ENCODE measurements around the gene MKNK2.
A peak's percentile ranks its signal among the peaks of the same experiment; 100 is the strongest.
"Not testable (repeated sequence)": the region's sequence is repeated elsewhere in the genome, so short reads cannot be mapped to it uniquely, and the experiment has no call there.

MKNK2 gene

GRCh38 chr19:2042485-2043250, 8.4 kb downstream of the MKNK2 start:
- no peak for DNase-seq

GRCh38 chr19:2041683-2042484, 9.2 kb downstream of the MKNK2 start:
- DNase-seq, result peak; percentile 98

- DNase-seq, result no peak
Observed at GRCh38 chr19:2041433-2041682, 9.7 kb downstream of the MKNK2 start.

- no peak for DNase-seq
Observed at GRCh38 chr19:2040647-2041432, 10.2 kb downstream of the MKNK2 start.

DNA sequence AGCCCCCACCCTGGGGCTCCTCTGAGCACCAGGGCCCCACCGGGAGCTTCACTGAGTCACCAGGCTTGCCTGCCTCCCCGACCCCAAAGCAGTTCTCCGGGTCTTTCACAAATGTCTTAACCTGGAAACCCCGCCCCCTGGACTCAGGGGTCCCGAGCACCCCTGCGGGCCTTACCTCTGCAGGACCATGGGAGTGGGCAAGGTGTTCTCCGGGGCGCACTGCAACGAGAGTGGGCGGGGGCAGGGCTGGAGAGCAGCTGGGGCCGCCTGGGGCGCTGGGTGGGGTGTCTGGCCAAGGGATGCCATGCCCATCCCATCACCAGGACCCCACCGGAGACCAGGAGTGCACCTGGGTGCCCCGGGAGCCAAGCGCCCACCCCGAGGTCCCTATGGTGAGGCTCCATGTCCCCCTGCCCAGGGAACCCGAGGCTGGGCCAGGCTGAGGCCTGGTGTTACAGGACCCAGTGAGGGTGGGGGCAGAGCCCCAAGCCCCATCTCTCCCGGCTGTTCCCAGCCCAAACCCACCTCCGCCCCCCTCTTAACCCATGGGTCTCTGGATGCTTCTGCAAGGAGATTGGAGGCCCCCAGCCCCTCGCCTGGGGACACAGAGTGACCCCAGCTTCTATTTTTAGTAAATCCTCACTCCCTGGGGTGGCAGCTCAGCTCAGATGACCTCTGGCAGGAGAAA, 10.9 kb downstream of the MKNK2 start:
- no peak for DNase-seq

DNA sequence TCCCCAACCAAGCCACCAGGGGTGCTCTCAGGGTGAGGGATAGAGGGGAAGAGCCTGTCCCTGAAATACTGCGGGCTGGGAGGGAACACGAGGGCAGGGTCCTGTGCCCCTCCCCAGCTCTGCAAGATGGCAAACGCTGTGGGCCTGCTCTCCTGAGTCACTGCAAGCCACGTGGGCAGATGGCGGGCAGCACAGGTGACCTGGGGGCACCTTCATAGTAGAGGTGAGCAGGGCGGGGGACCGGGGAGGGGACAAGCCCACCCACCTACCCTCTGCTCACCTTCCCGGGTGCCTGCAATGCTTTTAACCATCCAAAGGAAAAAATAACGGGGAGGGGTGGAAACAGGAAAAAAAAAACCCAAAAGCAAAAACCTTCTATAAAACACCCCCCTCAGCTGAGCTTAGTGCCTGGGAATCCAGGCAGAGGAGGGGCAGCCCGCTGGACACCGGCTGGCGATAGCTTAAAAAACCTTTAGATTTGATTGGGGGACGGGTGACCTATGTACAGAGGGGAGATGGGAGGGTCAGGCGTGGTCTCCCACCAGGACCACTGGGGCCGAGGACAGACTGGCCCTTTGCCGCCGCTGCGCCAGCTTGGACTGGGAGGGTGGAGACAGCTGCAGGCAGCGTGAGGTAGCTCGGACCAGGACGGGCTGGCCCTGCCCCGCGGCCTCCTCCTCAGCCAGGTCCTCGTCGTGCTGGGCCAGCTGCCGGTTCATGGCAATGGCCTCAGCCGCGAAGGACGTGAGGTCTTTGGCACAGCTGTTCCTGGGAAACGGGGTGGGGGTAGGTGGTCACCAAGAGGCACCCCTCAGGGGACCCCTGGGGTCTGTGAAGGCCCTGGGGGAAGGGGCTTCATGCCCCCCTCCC, 11.7 kb downstream of the MKNK2 start:
- DNase-seq, result peak; percentile 41

GRCh38 chr19:2038284-2039088, 12.6 kb downstream of the MKNK2 start:
- no peak for DNase-seq

DNA sequence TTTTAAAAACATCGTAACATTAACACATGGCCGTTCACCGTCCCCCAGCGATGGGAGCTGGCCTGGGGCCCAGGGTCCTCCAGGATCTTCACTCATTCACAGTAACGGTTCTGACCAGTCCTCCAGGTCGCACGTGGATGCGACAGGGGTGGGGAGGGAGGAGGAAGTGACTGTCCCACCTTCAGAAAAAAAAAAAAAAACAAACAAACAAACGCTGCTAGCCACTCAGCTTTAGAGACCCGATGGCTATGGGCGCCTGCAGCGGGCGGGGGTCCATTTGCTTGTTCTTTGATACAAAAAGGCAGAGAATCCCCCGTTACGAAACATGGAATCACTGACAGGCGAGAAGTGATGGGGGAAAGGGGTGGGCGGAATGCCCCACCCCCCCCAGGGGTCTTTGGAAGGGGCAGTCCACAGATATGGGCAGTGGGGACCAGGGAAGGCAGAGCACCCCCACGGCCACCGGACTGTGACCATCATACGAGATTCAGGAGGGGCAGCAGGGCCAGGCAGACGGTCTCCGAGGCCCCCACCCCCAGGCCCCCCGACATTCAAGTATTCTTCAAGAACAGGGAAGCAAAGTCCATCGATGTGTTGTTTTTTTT, 13.3 kb downstream of the MKNK2 start:
- DNase-seq, result no peak

DNA sequence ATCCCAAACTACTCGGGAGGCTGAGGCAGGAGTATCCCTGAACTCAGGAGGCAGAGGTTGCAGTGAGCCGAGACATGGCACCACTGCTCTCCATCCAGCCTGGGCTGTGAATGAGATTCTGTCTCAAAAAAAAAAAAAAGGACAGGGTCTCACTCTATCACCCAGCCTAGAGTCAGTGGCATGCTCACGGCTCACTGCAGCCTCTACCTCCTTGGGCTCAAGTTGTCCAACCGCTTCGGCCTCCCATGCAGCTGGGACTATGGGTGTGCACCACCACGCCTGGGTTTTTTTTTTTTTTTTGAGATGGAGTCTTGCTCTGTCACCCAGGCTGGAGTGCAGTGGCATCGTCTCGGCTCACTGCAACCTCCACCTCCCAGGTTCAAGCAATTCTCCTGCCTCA, 14.6 kb downstream of the MKNK2 start:
- no peak for DNase-seq

DNA sequence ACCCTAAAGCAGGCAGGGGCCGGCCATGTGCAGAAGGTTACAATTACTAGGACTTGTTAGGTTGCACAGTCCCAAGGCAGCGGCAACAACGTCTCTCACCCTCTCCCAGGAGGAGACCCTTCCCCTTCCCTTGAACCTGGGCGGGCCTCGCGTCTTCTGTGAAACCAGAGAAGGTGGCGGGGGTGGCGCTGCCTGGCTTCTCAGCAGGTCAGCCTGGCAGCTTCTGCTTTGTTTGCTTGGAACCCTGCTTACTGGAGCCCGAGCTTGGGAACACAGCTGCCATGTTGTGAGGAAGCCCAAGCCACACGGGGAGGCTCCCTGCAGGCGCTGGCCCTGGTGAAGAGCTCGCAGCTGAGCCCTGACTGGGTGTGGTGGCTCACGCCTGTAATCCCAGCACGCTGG, 15.5 kb downstream of the MKNK2 start:
- no peak for DNase-seq

DNA sequence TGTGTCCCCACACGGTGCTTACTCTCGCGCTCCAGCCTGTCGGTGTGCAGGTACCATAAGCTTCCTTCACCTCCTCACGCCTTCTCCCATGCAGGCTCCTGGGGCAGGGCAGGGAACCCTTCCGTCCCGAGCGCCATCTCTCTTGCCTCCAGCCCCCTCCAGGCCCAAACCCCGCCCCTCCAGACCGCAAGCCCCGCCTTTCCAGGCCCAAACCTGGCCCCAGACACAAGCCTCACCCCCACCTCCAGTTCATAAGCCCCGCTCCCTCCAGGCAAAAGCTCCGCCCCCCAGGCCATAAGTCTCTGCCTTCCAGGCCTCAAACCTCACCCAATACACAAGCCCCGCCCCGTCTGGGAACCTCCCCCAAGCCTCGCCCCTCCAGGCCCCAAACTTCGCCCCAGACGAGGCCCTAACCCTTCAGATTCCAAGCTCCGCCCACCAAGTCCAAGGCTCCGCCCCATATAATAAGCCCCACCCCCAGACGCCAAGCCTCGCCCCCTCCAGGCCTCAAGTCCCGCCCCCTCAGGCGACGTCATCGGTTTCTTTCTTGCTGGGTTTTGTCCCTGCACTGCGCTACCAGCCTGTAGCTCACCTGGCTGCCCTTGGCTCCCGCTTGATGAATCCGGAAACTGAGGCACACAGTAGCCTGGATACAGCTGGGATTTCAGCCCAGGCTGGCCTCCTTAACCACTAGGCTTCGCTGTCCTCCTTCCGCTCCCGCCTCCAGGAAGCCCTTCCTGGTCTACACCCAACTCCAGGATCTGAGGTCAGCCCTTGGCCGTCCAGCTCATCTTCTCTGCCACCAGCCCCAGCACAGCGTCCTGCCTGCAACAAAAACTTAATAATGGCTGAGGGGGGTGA, 16.1 kb downstream of the MKNK2 start:
- DNase-seq, result no peak

- not testable (repeated sequence) for DNase-seq
Observed at GRCh38 chr19:2034253-2034652, 16.8 kb downstream of the MKNK2 start.

DNA sequence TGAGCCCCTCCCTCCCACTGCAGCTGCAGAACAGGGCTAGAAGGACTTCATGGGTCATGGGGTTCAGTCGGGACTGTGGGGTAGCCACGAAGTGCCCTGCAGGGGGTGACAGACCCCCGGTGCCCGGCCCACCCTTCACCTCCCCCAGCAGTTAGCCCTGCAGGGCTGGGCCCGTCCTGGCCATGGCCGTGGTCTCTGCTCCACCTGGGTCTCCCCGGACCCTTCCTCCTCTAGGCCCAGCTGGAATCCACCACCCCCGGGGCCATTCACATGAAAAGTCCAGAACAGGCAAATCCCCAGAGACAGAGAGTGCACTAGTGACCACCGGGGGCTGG, 17.3 kb downstream of the MKNK2 start:
- peak; percentile 41 for DNase-seq

DNA sequence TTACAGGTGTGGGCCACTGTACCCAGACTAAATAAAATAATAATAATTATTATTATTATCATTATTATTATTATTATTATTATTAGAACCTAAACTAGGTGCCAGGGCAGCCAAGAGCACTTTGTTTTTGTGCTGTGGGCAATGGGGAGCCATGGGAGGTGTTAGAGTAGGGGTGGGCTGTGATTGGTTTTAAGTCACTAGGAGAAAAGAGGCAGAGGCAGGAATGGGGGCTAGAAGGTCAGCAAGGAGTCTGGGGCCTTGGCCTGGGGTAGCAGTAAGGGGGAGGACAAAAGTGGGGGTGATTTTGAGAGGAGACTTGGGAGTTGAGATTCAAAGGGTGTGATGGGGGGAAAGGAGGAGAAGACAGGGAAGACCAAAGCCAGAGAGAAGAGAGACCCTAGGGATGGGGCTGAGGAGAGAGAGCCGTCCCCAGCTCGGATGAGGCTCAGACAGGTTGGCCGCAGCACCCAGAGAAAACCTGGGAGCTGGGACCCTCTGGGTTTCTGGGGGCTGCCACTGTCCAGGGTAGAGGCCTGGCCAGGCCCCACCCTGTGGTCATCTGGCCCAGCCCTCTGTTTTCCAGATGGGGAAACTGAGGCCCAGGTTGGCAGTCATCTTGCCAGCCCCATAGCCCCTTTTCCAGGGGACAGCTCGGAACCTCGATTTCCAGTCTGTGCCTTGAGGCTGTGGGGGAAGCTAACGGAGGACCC, 17.8 kb downstream of the MKNK2 start:
- DNase-seq, result no peak

DNA sequence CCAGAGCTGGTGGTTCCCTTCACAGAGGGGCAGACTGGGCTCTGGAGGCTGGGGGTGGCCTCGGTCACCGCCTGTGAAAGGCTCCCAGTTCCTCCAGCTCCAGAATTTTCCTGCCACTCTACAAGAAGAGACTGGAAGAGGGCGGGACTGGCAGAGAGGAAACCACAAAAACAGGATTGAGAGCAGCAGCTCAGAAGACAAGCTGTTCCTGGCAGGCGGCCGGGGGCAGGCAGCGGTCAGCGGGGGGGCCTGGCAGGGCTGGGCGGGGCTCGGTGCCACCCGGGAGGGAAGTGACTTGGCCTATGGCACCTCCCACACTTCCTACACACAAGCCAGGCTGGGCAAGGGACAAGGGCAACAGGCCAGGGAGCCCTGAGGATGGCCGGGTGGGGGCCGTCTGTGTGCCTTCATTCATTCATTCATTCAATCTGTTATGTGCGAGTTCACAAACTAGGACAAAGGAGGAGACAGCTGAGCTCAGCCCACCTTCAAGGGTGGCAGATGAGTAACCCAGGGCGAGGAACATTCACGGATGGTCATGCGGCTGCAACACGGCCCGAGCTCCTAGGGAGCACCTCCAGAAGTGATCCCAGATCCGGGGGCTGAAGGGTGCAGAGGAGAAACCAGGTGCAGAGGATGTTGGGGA, 18.6 kb downstream of the MKNK2 start:
- peak; percentile 66 for DNase-seq

- no peak for DNase-seq
Observed at GRCh38 chr19:2027361-2027760, 23.7 kb downstream of the MKNK2 start.

DNA sequence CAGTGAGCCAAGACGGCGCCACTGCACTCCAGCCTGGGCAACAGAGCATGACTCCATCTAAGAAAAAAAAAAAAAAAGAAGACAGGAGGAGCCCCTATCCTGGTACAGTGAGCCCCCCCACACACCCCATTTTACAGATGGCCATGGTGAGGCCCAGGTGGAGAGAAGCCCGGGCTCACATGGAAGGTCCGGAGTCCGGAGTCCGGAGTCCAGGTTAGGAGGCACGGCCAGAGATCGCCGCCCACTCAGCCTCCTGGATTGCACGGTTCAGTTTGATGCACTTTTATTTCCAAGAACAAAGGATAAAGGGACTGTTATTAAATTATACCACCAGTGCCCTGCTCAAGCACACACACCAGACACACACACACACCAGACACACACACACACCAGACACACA, 24.3 kb downstream of the MKNK2 start:
- DNase-seq, result no peak

- DNase-seq, result no peak
Observed at GRCh38 chr19:2022289-2022688, 28.8 kb downstream of the MKNK2 start.
